ENCODE results near the gene ZNF813. TPM values are rescaled to one million over a fixed set of nuclear protein-coding genes. Genes with fewer than 3 reads are reported as not detected.
A peak's percentile ranks its signal among the peaks of the same experiment; 100 is the strongest.

ZNF813 gene
- polyA plus RNA-seq, 2 of the 4 experiments (the other 2 are of a cell fraction): 0.30 to 0.78 TPM

- TF ChIP-seq HMGXB4 (CRISPR knock-in tag; IDR thresholded peaks at IDR 0.05; ENCODE audit: borderline replicate concordance) (no peak), RFX5 (IDR thresholded peaks at IDR 0.05) (no peak), EHMT2 (IDR thresholded peaks at IDR 0.05; ENCODE audit: low read depth) (no peak)
Measured at GRCh38 chr19:53509845-53510244, 42.3 kb downstream of the ZNF813 start (continued).

- Histone ChIP-seq H3K4me2 (no peak overlapping the region), H3K27ac (no peak overlapping the region), H3K9me3 (peaks cover 36% of the 10 kb centered on the region; the same call in 2 of the 3 replicates), H3K4me3 (no peak overlapping the region), H3K4me1 (no peaks in the 10 kb centered on the region)
- ChIA-PET CTCF (no interaction called here), POLR2A (no interaction called here)
- 57% methylated on average over 2 of the region's 2 CpGs for WGBS (ENCODE audit: missing lambda C conversion rate)
- no peak for DNase-seq (ENCODE audit: low read depth in 1 of 2, low spot score in 1 of 2)
- no peak for ATAC-seq
- TF ChIP-seq ESRRA (IDR thresholded peaks at IDR 0.05; ENCODE audit: borderline replicate concordance, low read length) (no peak), ZC3H11A (IDR thresholded peaks at IDR 0.05) (no peak), ZNF302 (CRISPR knock-in tag; IDR thresholded peaks at IDR 0.05) (no peak), POLR2AphosphoS2 (conservative IDR thresholded peaks at IDR 0.05; ENCODE audit: low read length) (no peak), RNF2 (IDR thresholded peaks at IDR 0.05; ENCODE audit: borderline replicate concordance, low read depth) (no peak), CBX8 (IDR thresholded peaks at IDR 0.05) (no peak), KDM5A (IDR thresholded peaks at IDR 0.05) (no peak), RFX5 (IDR thresholded peaks at IDR 0.05) (no peak), HMGXB4 (CRISPR knock-in tag; IDR thresholded peaks at IDR 0.05; ENCODE audit: borderline replicate concordance) (no peak), MAZ (IDR thresholded peaks at IDR 0.05; ENCODE audit: borderline replicate concordance, low read depth, low read length) (no peak), NR3C1 (IDR thresholded peaks at IDR 0.05) (no peak), ELK1 (IDR thresholded peaks at IDR 0.05; ENCODE audit: low read depth, low read length) (no peak), NPAS2 (CRISPR knock-in tag; IDR thresholded peaks at IDR 0.05; ENCODE audit: borderline replicate concordance) (no peak), EP300 (IDR thresholded peaks at IDR 0.05) (no peak), USF2 (IDR thresholded peaks at IDR 0.05) (no peak)
- no peak for FAIRE-seq
Measured at GRCh38 chr19:53511357-53511756, 43.8 kb downstream of the ZNF813 start.

- ChIA-PET POLR2A (no interaction called here), CTCF (no interaction called here)
- Histone ChIP-seq H3K9me3 (peaks cover 36% of the 10 kb centered on the region), H3K4me2 (no peak overlapping the region), H3K4me3 (no peak overlapping the region), H3K4me1 (no peaks in the 10 kb centered on the region), H3K27ac (no peak overlapping the region)
- peak; percentile 24 to 88; a peak in 3 of 6 replicates for ATAC-seq
- 25% methylated on average over 8 of the region's 11 CpGs for WGBS (ENCODE audit: missing lambda C conversion rate)
- FAIRE-seq: no peak
- DNase-seq (ENCODE audit: low read depth in 1 of 2, low spot score in 1 of 2): peak in 1 of 2 experiments; percentile 69
- TF ChIP-seq BCL3 (IDR thresholded peaks at IDR 0.05) (no peak), ZNF302 (CRISPR knock-in tag; IDR thresholded peaks at IDR 0.05) (no peak), MYC (IDR thresholded peaks at IDR 0.05; ENCODE audit: borderline replicate concordance, low read length) (no peak), CBX8 (IDR thresholded peaks at IDR 0.05) (no peak), KDM1A (IDR thresholded peaks at IDR 0.05; ENCODE audit: low read depth) (no peak), CHD4 (IDR thresholded peaks at IDR 0.05; ENCODE audit: borderline replicate concordance) (no peak), CTCF (IDR thresholded peaks at IDR 0.05) (no peak), HDAC2 (IDR thresholded peaks at IDR 0.05) (no peak), RAD21 (conservative IDR thresholded peaks at IDR 0.05 in 1 of 2, IDR thresholded peaks at IDR 0.05 in 1 of 2) (no peak), ESRRA (IDR thresholded peaks at IDR 0.05; ENCODE audit: borderline replicate concordance, low read length) (no peak), ZC3H11A (IDR thresholded peaks at IDR 0.05) (no peak), EHMT2 (IDR thresholded peaks at IDR 0.05; ENCODE audit: low read depth) (no peak), FOXS1 (CRISPR knock-in tag; IDR thresholded peaks at IDR 0.05) (no peak)
Measured at GRCh38 chr19:53511933-53512374, 44.4 kb downstream of the ZNF813 start.
